DMS153 treated with DMSO at 0.1 percent for 48 hours (cell line): ENCODE measurements around the gene RAB14.
"Not testable (repeated sequence)": the region's sequence is repeated elsewhere in the genome, so short reads cannot be mapped to it uniquely, and the experiment has no call there.

ENCODE experiments used
- DNase-seq: peaks from one replicate; lab custom pipeline; 2025; ENCODE audit not compliant: unreplicated experiment; lab: John Stamatoyannopoulos, UW

The RAB14 gene

DNA sequence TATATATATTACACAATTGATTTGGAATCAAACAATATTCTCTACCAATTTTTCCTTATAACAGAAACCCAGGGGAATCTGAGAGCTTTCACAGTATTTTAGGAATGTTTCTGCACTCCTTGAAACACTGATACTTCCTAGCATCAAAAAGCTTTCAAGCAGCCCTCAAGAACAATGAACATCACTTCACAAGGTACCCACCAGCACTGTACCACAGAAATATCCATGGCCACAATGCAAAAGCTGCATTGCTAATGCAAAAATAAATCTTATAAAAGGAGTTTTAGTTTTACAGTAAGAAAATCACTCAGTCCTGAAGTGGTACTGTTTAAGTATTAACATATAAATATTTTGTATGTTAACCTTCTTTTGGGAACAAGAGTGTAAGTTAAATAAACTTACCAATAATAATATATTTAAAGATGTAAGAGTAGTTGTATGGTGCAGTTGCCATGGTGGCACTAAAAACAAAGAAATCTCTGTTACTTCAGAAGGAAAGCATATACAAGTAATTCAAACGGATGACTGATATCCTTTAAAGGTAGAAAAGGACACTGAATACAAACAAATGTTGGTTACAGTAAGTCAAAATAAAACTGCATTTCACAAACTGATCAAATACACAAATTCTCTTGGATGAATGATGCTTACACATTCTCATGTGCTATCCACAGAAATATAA is 8.6 kb downstream of the RAB14 start:
- no peak for DNase-seq

DNA sequence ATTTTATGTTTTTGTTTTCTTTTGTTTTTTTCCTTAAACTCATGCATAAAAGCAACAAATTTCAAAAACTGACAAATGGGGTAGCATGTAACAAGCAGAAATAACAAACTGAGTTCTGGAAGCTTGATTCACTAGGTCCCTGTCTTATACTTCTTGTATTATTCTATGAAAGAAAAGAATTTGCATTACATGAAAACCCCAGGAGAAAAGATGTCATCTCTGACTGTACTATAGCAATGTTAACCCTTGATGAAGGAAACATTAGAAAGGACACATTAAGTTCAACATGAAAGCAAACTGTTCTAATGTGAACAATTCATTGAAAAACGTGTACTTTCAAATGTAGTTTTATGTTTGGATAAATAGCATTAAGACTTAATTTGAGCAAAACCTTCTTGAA is 9.2 kb downstream of the RAB14 start:
- DNase-seq = no peak

DNA sequence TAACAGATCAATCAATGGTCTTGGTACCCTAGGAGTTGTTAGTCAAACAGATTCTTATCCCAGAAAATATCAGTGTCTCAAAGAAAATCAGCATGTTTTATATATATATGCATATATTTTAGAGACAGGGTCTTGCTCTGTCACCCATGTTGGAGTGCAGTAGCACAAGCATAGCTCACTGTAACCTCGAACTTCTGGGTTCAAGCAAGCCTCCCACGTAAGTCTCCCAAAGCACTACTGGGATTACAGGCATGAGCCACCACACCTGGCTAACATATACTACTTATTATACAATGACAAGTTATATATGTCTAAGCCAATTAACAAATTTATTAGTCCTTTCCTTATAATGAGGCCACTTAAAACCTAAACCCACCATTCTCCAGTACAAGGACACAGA is 10.4 kb downstream of the RAB14 start:
- no peak for DNase-seq

DNA sequence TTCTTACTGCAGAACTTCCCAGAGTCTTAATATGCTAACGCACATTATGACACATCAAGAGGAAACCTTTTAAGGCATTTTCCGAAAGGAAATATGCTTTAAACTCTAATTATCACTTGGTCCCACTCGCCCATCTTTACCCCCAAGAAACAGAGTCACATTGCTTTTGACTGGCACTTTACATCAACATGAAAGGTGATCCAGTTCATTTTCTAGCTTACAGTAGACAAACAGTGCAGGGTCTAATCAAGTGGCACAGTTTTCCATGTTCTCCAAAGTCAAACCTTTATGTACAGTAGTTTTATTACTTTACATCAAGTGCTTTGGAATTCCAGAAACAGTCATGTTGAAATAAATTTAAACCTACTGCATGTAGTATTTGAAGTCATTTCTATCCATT is 12.0 kb downstream of the RAB14 start:
- DNase-seq = no peak

DNA sequence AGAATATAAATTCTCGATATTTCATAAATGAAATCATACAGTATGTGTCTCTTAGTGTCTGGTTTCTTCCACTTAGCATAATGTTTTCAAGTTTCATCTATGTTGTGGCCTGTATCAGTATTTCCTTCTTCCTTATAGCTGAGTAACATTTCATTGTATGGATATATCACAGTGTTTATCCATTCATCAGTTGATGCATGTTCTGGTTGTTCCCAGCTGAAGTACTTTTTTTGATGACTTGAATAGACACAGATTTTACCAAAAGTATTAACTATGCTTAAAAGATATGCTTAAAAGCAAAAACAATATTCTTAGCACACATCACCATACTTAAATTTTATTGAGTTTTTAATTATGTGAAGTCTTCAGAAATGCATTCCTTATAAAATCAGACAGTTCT is 12.7 kb downstream of the RAB14 start:
- DNase-seq = no peak

DNA sequence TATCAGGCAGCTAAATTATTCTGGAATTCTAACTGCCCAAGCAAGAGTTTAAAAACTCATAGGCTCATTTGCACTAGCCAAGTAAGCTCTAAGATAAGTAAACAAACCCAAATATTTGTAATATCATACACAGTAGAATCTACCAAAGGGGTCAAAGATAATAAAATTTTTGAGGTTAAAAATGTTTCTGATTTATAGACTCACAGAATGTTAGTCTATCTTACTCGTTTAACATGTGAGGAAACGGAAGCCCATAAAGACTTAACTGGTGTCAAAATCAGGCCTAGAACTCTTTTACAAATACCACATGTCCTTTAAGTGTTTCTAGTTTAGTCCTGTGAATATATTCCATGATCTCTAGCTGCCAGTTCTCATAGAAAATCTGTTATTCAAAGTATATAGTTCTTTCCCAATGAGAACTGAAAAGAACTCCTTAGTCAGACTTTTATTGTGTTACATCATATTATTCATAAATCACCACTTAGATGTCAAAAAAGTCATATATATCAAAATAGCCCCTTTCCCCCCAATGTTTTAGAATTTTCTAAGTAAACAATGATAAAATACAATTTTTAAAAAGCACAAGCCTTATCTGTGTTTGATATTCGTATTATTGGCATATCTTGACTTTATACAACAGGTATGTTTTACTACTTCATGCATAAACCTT is 13.9 kb downstream of the RAB14 start:
- no peak for DNase-seq

DNA sequence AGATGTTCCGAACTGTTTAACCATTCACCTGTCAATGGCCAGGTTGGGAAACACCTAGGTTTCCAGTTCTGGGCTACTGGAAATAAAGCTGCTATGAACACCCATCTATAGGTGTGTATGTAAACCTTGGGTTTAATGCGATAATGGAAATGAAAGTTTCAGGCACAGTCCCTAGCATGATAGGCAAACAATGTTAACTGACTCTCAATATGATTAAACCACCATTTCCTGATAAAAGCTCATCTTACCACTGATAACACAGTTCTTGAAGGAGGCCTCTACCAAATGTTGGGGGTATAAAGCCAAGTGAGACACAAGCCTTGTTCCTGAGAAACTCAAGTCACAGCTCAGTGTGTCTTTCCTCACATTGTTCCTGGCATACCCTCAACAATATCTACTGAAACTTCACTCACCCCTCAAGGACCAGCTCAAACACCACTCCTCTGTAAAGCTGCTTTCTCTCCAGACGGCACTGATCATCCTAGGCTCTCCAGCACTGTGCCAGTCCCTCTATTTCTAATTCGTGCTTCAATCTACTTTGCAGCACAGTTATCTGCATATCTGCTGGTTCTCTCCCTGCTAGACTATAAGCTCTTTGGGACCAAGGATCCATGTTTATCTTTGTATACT is 15.8 kb downstream of the RAB14 start:
- no peak for DNase-seq

DNA sequence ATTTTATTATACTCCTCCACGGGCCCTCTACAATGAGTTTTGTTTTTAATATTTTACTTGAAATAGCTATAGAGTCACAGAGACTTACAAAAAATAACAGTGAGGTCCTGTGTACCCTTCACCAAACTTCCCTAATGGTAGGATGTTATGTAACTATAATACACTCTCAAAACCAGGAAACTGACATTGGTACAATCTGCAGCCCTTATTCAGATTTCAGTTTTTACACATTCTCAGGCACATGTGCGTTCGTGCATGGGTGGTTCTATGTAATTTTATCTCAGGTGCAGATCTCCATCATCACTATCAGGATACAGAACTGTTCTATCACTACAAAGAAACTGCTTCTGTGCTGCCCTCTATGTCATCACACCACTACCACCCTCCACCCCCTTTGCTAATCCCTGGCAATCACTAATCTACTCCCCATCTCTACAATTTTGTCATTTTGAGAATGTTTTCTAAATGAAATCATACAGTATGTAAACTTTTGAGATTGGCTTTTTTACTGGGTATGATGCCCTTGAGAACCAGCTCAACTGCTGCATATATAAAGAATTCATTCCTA is 16.4 kb downstream of the RAB14 start:
- DNase-seq = no peak

DNA sequence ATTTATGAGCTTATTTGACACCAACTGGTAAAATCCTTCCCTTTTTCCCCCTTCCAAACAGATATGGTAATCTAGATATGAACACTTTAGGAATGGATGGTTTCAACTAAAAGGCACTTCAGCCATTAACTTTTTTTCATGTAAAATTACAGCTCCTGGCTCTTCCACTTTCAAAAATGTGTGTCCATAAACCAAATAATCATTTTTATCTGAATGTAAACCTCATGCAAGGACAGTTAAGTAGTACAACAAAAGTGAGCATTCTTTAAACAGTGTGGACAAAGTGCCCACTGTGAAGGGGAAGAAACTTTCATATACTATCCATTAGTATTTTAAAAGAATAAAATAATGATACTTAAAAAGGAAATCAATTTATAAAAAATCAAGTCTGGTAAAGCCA is 17.2 kb downstream of the RAB14 start:
- no peak for DNase-seq

DNA sequence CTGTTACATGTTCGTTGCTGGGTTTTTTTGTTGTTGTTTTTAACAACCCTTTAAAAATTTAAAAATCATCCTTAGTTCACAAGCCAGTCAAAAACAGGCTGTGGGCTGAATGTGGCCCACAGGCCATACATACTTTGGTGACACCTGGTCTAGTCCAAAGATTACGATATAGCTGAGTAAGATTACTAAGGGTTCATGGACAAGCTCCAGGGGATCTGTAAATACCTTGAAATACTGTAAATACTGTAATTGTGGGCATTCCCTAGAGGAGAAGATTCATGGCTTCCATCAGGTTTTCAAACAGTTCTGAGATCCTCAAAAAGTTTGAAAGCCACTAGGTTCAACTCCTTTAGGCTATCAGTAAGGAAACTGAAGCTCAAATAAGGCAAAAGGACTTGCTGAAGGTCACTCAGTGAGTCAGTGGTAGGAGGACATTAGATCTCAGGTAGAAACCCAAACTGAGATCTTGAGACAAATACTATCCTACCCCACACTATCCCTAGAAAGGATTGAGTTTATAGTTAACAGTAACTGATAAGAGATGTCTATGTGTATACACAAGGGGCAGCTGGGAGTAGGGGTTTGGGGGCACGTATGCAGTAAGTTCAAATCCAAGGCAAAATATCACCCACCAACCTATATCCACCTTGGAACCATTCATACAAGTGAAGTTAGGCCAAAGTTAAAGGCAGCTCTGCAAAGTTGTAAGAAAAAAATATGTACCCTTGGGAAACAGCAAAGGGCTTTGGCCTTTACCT is 17.8 kb downstream of the RAB14 start:
- no peak for DNase-seq

DNA sequence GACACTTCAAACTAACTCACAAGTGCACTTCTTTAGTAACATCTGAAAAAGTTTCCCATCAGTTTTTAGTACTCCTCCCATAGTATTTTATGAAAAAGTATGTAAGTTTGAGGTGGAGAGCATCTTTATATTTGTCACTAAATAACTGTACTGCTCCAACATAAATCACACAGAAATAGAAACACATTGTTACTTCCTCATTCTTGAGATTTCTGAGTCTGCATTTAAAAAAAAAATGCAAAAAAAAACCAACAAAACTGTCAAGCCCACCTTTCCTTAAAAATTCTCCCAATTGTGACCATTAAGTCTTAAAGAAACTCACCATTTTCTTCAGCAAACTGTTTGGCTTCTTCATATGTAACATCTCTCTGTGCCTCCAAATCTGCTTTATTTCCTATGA is 18.7 kb downstream of the RAB14 start:
- no peak for DNase-seq

DNA sequence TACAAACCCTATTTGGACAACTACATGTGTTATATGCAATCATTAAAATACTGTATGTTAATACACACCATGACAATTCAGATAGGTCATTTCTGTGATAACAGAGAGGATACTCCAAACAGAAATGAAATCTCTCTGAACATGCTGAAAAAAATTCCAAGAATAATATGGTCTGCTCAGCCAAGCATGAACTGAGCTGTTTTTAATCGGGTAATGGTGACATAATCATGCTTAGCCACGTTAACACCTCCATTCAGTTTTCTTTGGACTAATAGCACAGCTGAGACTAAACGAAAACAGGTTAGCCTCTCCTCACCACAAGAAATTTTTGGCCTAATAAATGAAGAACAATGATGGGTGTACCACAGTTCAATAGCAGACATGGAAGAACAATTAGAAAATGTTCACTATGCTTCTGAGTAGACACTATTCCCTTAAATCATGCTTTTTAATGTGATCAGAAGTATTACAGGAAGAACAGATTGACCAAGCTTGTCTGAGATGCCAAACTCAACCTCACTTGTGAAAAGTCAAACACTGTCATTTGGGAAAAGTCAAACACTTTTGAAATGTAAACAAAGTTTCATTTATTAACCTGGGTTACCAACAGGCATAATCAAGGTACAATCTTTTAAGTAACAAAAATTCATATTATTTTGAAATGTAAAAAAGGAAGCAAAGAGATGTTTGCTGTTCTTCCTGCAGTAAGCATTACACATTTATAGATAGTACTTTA is 19.4 kb downstream of the RAB14 start:
- DNase-seq = no peak

DNA sequence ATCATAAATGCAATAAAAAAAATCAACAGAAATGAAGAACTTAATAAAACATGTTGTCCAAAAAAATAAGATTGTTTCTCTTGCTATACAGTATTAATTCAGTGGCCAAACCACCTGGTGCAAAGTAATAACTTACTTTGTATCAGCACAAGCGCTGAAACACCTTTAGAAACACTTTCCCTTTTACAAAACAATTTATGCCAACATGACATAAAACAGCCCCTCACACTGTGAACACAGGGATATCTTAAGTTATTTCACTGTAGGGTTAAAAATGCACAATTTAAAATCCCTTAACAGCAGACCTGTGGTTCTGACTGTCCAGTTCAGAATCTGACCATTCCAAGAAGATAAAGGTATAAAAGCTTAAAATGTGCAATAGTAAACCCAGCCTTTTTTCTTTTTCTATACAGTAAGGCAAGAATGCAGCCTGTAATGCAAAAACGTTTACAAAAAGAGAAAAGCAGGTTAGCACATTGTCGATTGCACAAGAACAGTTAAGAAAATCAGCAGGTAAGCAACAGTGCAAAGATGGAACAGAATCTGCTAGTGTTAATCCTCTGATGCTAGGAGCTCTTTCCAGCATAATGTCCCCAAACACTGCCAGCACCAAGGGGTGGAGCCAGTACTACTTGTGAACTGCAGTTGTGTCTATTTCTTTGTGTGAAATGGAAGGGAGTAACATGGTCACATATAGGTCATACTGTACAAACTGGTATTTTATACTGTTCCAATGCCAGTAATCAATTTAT is 21.6 kb downstream of the RAB14 start:
- no peak for DNase-seq

DNA sequence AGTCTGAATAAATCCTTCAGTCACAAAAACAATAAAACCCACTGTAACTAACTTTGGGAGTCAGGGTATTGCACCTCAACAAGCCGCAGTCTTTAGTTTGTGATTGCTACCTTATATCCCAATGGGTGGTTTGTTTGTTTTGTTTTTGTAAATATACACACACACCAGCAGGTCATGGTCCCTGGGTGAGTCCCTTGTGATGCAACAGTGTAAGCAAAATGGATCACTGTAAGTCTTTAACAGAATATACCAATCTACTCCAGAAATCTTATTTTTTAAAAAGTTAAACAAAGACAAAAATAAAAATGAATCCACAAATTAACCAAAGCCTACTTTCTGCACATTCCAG is 22.3 kb downstream of the RAB14 start:
- not testable (repeated sequence) for DNase-seq

DNA sequence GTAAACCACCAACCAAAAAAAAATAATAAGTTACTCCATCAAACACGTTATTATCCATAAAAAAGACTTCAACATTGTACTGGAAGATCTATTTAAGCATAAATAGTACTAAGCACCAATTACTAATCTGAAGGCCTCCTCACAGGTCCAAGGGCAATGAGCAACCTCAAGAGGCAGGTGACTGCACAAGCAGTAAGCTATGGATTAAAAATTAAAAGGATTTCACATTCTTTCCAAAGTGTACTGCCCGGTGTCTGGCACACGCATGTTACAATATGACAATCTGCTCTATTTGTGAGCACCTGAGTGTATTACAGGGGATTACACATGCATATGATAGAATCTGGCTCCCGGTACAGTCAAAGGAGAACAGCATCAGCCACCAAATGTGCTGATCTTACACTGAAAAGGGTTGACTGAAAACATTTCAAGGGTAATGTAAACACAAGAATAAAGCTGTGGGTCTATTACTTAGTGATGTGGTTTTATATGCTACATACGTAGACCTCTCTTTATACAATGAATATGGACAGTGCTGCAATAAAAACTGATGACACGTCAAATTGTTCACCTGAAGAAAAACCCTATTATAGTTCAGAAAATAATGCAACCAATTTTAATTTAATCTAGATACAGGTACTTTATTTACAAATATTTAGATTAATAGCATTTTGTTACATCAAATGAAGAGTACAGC is 22.8 kb downstream of the RAB14 start:
- DNase-seq = no peak

DNA sequence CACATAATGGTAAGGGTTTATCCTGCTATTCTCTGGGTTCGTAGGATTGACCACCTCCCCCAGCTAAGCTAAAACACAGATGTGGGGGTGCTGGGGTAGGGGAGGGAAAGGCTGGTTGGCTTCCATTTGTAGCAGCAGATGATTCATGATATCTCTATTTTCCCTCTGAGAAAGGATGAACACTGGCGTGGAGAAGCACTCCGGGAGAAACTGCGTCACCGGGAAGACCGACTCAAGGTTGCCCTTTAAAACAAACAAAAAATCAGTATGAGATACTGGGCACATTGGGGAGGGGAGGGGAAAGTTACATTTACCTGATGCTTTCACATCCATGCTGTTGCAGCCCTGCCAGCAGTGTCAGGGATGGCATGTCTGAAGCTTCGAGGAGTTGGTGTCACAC is 28.2 kb downstream of the RAB14 start:
- DNase-seq = no peak

DNA sequence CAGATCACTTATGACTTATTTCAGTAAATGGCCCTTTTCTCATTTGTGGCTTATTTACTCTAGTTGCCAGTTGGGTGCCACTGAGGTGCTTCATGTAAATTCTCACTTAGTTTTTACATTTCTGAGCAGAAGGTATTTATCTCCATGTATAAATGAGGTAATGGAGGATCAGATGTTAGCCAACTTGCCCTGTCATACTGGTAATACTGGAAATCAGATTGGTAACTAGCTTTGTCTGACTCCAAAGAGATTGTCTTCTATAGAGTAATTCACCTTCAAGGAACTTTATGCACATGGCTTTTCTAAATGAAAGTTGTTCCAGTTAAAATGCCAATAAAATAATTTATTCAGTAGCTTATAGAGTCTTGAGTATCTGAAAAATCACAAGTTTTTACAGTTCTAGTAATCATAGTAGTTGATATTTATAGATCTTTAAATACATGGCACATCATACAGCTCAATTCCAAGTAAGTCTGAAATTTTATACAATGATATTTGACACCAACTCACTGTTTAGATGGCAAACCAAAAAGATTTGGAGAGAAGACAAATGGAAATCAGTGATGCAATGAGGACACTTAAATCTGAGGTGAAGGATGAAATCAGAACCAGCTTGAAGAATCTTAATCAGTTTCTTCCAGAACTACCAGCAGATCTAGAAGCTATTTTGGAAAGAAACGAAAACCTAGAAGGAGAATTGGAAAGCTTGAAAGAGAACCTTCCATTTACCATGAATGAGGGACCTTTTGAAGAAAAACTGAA is 28.8 kb downstream of the RAB14 start:
- no peak for DNase-seq

DNA sequence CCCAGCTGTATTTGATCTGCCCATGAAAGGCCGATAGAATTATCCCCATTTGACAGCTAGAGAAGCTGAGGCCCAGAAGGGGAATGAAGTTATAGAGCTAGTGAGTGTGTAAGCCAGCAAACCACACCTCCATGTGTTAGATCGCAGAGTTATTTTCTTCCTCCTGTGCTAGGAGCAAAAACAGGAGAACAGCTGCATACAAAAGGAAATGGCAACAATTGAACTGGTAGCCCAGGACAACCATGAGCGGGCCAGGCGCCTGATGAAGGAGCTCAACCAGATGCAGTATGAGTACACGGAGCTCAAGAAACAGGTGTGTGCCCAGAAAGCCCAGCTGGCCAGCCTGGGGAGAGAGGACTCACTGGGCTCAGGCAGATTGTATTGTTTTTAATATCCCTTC is 30.4 kb downstream of the RAB14 start:
- DNase-seq = no peak

DNA sequence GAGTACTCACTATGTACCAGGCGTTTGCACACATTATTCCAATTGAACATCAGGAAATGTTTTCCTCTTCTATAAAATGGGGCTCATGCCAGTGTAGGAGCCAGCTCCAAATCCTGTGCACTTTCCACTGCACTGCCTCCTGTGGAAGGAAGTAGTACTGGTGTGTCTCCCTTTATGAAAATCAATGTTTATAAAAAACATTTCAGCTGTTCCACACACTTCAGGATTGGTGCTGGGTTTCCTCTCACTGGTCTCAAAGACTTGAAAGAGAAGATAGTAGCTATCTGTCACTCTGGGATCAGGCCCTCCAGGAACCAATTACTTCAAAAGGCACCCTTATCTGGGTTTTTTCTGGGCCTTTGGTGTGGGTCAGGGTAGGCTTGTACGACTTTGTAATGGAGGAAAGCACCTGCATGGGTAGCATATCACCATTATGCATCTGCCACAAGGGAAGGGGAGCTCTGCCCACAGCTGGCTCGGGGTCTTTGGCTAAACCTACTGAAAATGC is 32.5 kb downstream of the RAB14 start:
- no peak for DNase-seq
